ENCODE results near the gene DLGAP1. TPM values are rescaled to one million over a fixed set of nuclear protein-coding genes. Genes with fewer than 3 reads are reported as not detected.
A peak's percentile ranks its signal among the peaks of the same experiment; 100 is the strongest.

The DLGAP1 gene
- polyA plus RNA-seq, 4 donors: 0.22 to 0.47 TPM; not detected in 2

DNA sequence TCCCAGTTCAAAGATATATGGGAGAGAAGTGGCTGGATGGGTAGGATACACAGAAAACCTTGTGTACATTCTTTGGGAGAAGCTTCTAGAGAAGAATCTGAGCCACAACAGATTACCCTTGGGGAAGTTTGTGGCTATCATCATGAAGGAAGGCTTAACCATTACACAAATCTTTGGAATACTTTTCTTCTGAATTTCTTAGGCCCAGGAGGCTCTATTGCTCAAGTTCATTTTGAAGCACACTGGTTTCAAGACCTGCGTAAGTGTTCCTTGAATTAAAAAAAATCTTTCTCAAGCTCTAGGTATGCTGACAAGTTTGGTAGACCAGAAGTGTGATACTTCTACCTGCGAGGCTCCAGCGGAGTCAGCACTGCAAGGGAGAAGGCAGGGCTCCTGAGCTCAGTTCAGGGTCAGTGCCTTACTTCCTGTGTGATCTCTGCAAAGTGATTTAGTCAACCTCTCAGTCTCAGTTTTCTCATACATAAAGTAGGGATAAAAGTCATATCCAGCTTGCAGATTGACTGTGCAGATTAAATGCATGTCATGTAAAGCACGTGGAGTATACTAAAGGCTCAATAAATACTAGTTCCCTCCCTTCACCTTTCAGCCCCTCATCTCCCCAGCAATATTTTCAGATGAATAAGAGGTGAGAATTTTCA, 438.6 kb downstream of the DLGAP1 start:
- H3K4me3 ChIP-seq (ENCODE audit: low read depth in 1 of 3, low read length in 3 of 3): no peak overlapping the region
- no peaks in the 10 kb centered on the region for H3K9me3 ChIP-seq (ENCODE audit: control insufficient read depth in 2 of 2, insufficient read depth in 1 of 2, low read depth in 1 of 2, low read length in 1 of 2)
- DNase-seq: no peak
- 74 to 87% (median 81%) methylated on average over 4 of the region's 4 CpGs for WGBS, 3 donors
- no peak for FAIRE-seq
- H3K27me3 ChIP-seq (ENCODE audit: control insufficient read depth in 3 of 3, insufficient read depth in 3 of 3, low read length in 3 of 3): no peaks in the 10 kb centered on the region
- H3K36me3 ChIP-seq (ENCODE audit: control insufficient read depth in 3 of 3, insufficient read depth in 2 of 3, low read depth in 1 of 3, low read length in 3 of 3): no peaks in the 10 kb centered on the region
- H3K27ac ChIP-seq (ENCODE audit: low read depth in 1 of 3, low read length in 2 of 3): no peak overlapping the region
- no peaks in the 10 kb centered on the region for H3K4me1 ChIP-seq (ENCODE audit: control insufficient read depth in 3 of 3, insufficient read depth in 2 of 3, low read depth in 1 of 3, low read length in 2 of 3)

DNA sequence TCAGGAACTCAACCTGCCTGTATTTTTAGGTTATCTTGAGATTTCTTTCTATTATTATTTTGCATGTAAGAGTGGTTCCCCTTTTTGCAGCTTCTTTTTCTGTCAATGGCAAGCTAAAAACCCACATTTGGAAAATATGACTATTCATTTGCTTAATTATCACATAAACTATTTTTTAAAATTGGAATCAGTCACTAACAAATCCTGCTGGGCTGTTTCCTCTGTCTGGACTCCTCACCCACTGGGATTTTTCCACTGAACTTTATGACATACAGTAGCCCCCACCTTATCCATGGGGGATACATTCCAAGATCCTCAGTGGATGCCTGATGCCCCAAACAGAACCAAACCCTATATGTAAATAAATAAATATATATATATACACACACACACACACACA, 447.3 kb downstream of the DLGAP1 start:
- Histone ChIP-seq H3K4me1 (ENCODE audit: control insufficient read depth in 3 of 3, insufficient read depth in 2 of 3, low read depth in 1 of 3, low read length in 2 of 3) (no peaks in the 10 kb centered on the region), H3K9me3 (ENCODE audit: control insufficient read depth in 2 of 2, insufficient read depth in 1 of 2, low read depth in 1 of 2, low read length in 1 of 2) (no peaks in the 10 kb centered on the region), H3K27ac (ENCODE audit: low read depth in 1 of 3, low read length in 2 of 3) (no peak overlapping the region), H3K4me3 (ENCODE audit: low read depth in 1 of 3, low read length in 3 of 3) (no peak overlapping the region), H3K36me3 (ENCODE audit: control insufficient read depth in 3 of 3, insufficient read depth in 2 of 3, low read depth in 1 of 3, low read length in 3 of 3) (no peaks in the 10 kb centered on the region), H3K27me3 (ENCODE audit: control insufficient read depth in 3 of 3, insufficient read depth in 3 of 3, low read length in 3 of 3) (no peaks in the 10 kb centered on the region)
- FAIRE-seq (no peak), DNase-seq (no peak)

DNA sequence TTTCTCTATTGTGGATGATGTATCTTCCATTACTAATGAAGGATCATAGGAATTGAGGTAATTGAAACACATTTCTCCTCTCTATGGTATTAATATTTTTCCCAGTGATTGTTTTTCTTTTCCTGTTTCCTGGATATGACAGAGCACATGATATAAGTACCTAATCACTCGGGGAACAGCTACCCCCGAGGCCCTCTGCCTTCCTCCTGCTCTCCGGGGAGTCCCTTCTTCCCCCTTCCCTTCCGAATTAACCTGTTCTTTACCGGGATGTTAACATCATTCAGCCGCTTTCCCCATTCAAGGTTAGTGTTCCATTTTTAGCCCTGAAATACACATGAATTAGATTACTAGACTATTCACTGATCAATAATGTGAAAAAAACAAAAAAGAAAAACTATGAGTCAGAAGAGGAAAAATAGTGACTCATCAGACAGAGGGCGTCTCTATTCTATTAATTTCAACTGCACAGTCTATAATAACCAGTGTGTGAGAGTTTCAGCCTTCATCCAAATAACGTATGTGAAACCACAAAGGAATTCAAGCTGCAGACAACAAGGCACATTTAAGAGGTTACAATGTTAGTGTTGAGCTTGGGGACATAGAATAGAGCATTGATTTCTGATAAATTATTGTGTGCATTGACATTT, 450.8 kb downstream of the DLGAP1 start:
- FAIRE-seq: no peak
- Histone ChIP-seq H3K27me3 (ENCODE audit: control insufficient read depth in 3 of 3, insufficient read depth in 3 of 3, low read length in 3 of 3) (no peaks in the 10 kb centered on the region), H3K36me3 (ENCODE audit: control insufficient read depth in 3 of 3, insufficient read depth in 2 of 3, low read depth in 1 of 3, low read length in 3 of 3) (no peaks in the 10 kb centered on the region), H3K27ac (ENCODE audit: low read depth in 1 of 3, low read length in 2 of 3) (no peak overlapping the region), H3K4me1 (ENCODE audit: control insufficient read depth in 3 of 3, insufficient read depth in 2 of 3, low read depth in 1 of 3, low read length in 2 of 3) (no peaks in the 10 kb centered on the region), H3K4me3 (ENCODE audit: low read depth in 1 of 3, low read length in 3 of 3) (no peak overlapping the region), H3K9me3 (ENCODE audit: control insufficient read depth in 2 of 2, insufficient read depth in 1 of 2, low read depth in 1 of 2, low read length in 1 of 2) (no peaks in the 10 kb centered on the region)
- DNase-seq: no peak
- 35 to 39% (median 37%) methylated on average over 8 of the region's 8 CpGs for WGBS, 3 donors

DNA sequence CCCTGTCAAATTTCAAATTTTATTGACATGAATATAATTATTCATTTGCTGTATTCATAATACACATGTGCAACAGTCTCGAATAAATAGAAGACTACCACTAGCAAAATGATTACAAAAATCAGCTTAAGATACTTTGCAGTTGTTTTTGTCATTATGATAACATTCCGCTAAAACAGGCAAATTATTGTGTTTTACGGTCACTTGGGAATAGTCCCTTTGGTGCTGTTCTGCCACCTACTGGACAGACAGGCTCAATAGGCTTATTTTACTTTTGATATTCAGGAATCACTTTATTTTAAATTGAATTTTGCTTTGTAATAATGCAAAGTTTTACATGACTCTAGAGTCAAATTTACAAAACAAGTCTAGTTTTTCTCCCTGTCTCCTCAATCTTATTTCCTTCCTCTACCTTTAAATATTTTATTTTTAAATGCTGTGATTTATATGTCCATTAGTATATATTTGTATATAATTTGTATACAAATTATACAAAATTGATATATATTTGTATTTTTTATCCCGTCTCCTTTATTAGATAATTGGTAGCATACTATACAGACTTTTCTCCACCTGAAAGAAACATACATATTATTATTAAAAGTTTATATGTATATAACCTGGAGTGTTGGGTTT, 456.3 kb downstream of the DLGAP1 start:
- H3K36me3 ChIP-seq (ENCODE audit: control insufficient read depth in 3 of 3, insufficient read depth in 2 of 3, low read depth in 1 of 3, low read length in 3 of 3): no peaks in the 10 kb centered on the region
- H3K9me3 ChIP-seq (ENCODE audit: control insufficient read depth in 2 of 2, insufficient read depth in 1 of 2, low read depth in 1 of 2, low read length in 1 of 2): no peaks in the 10 kb centered on the region
- H3K4me3 ChIP-seq (ENCODE audit: low read depth in 1 of 3, low read length in 3 of 3): no peak overlapping the region
- no peak overlapping the region for H3K27ac ChIP-seq (ENCODE audit: low read depth in 1 of 3, low read length in 2 of 3)
- peaks cover 0 to 2% (median 0%) of the 10 kb centered on the region in 3 donors for H3K4me1 ChIP-seq (ENCODE audit: control insufficient read depth in 3 of 3, insufficient read depth in 2 of 3, low read depth in 1 of 3, low read length in 2 of 3)
- WGBS, 3 donors: 14 to 22% (median 16%) methylated on average over 4 of the region's 4 CpGs
- FAIRE-seq (peak; percentile 70), DNase-seq (peak; percentile 33 to 50)
- H3K27me3 ChIP-seq (ENCODE audit: control insufficient read depth in 3 of 3, insufficient read depth in 3 of 3, low read length in 3 of 3): no peaks in the 10 kb centered on the region

DNA sequence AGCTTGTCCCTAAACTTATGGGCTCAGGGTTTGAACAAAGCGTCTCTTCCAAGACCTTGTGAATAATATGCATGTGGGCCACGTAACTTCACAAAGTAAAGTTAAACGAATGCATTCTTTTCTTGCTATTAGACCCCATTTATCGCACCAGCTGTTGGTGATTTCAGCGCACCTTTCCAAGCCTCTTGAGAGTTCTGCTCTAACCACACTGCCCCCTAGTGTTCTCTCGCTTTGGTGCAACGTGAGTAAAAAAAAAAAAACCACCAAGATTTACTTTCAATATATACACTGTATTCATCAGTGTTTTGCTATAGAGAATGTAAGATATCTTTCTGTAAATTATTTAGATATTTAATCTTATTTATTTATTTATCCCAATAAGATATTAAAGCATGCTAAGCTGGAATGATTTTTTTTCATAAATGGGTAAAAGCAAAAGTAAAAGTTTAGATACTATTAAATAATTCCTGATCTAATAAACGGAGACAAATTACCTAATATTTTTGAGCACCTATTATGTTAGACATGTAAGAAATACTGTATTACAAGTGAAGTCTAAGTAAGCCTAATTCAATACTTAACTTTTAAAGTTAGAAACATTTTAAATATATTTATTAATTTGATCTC, 459.5 kb downstream of the DLGAP1 start:
- Histone ChIP-seq H3K4me1 (ENCODE audit: control insufficient read depth in 3 of 3, insufficient read depth in 2 of 3, low read depth in 1 of 3, low read length in 2 of 3) (peaks cover 0 to 2% (median 0%) of the 10 kb centered on the region in 3 donors), H3K4me3 (ENCODE audit: low read depth in 1 of 3, low read length in 3 of 3) (no peak overlapping the region), H3K27me3 (ENCODE audit: control insufficient read depth in 3 of 3, insufficient read depth in 3 of 3, low read length in 3 of 3) (no peaks in the 10 kb centered on the region), H3K36me3 (ENCODE audit: control insufficient read depth in 3 of 3, insufficient read depth in 2 of 3, low read depth in 1 of 3, low read length in 3 of 3) (no peaks in the 10 kb centered on the region), H3K27ac (ENCODE audit: low read depth in 1 of 3, low read length in 2 of 3) (no peak overlapping the region), H3K9me3 (ENCODE audit: control insufficient read depth in 2 of 2, insufficient read depth in 1 of 2, low read depth in 1 of 2, low read length in 1 of 2) (no peaks in the 10 kb centered on the region)
- FAIRE-seq (peak; percentile 90), DNase-seq (peak; percentile 73 to 86)
- 8 to 15% (median 14%) methylated on average over 8 of the region's 8 CpGs for WGBS, 3 donors

DNA sequence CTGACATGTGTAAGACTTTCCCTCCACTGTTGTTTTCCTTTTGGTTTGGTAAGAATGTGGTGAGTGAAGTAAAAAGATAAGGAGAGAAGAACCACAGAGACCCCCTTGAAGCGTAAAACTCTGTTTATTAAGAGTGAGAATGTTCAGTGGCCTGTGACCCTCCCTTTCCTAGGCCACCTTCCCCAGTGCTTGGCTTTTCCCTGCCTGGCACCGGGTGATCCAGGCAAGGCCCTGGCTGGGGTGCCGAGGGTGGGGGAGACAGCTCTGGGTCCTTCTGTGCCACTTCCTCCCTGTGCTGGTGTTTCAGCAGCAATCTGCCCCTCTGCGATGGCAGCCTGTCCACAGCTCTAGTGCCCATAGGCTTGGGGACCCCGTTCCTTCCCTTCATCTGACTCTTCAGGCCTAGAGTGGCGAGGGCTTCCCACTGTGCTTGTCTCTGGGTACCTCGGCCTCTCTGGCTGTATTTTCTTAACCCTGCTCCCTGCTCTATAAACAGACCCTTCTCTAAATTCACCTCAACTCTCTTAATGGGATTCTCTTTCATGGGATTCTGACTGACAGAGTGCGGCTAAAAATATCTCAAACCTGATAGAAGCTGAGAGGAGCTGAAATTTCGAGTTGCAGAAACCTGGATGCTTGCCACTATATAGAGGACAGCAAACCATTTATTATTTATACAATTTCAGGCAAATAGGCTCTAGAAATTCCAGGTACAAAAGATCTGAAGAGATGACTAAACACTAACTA, 461.0 kb downstream of the DLGAP1 start:
- no peak for FAIRE-seq
- H3K4me3 ChIP-seq (ENCODE audit: low read depth in 1 of 3, low read length in 3 of 3): no peak overlapping the region
- peaks cover 0 to 2% (median 0%) of the 10 kb centered on the region in 3 donors for H3K4me1 ChIP-seq (ENCODE audit: control insufficient read depth in 3 of 3, insufficient read depth in 2 of 3, low read depth in 1 of 3, low read length in 2 of 3)
- no peaks in the 10 kb centered on the region for H3K36me3 ChIP-seq (ENCODE audit: control insufficient read depth in 3 of 3, insufficient read depth in 2 of 3, low read depth in 1 of 3, low read length in 3 of 3)
- H3K9me3 ChIP-seq (ENCODE audit: control insufficient read depth in 2 of 2, insufficient read depth in 1 of 2, low read depth in 1 of 2, low read length in 1 of 2): no peaks in the 10 kb centered on the region
- DNase-seq: no peak
- no peaks in the 10 kb centered on the region for H3K27me3 ChIP-seq (ENCODE audit: control insufficient read depth in 3 of 3, insufficient read depth in 3 of 3, low read length in 3 of 3)
- H3K27ac ChIP-seq (ENCODE audit: low read depth in 1 of 3, low read length in 2 of 3): no peak overlapping the region
- WGBS, 3 donors: 80 to 89% (median 88%) methylated on average over 9 of the region's 9 CpGs

DNA sequence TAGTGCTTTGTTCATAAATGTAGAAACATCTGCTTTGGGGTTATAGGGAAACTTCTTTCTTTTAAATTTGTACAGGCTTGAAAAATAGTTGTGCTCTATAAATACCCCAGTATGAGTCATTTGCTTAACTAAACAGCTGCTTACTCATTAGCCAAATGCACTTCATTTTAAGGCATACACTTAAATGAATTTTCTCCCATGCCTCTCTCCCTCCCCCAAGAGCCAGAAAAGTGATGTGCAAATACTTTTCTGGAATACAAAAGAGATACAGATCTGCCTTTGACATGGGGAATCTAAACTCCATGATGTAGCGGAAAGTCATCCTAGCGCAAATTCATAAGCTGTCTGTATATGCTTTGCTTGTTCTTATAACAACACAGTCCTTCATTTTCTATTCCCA, 469.4 kb downstream of the DLGAP1 start:
- no peak for FAIRE-seq
- no peak for DNase-seq
- Histone ChIP-seq H3K4me3 (ENCODE audit: low read depth in 1 of 3, low read length in 3 of 3) (no peak overlapping the region), H3K9me3 (ENCODE audit: control insufficient read depth in 2 of 2, insufficient read depth in 1 of 2, low read depth in 1 of 2, low read length in 1 of 2) (no peaks in the 10 kb centered on the region), H3K36me3 (ENCODE audit: control insufficient read depth in 3 of 3, insufficient read depth in 2 of 3, low read depth in 1 of 3, low read length in 3 of 3) (no peaks in the 10 kb centered on the region), H3K27me3 (ENCODE audit: control insufficient read depth in 3 of 3, insufficient read depth in 3 of 3, low read length in 3 of 3) (no peaks in the 10 kb centered on the region), H3K4me1 (ENCODE audit: control insufficient read depth in 3 of 3, insufficient read depth in 2 of 3, low read depth in 1 of 3, low read length in 2 of 3) (peaks cover 0 to 15% (median 0%) of the 10 kb centered on the region in 3 donors), H3K27ac (ENCODE audit: low read depth in 1 of 3, low read length in 2 of 3) (no peak overlapping the region)
- 96 to 100% (median 100%) methylated on average over 2 of the region's 2 CpGs for WGBS, 3 donors

DNA sequence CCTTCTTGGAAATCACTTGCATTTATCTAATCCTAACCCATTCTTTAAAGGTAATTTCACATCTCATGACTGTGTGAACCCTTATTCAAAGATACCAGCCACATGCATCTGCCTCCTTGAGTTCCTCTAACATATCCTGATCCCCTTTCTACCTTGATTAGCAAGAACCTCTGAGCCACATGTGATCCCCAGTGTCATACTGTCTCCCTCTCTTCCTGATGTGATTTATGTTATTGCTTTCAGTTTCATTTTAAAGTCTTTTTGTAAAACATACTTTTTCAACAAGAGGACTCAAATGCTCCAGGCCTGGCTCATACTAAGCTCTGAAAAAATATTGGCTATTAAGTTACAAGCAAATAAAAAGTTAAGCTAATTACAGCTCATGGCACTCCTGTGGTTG, 470.1 kb downstream of the DLGAP1 start:
- peaks cover 0 to 2% of the 10 kb centered on the region in 2 donors for H3K9me3 ChIP-seq (ENCODE audit: control insufficient read depth in 2 of 2, insufficient read depth in 1 of 2, low read depth in 1 of 2, low read length in 1 of 2)
- no peak overlapping the region for H3K4me3 ChIP-seq (ENCODE audit: low read depth in 1 of 3, low read length in 3 of 3)
- H3K36me3 ChIP-seq (ENCODE audit: control insufficient read depth in 3 of 3, insufficient read depth in 2 of 3, low read depth in 1 of 3, low read length in 3 of 3): no peaks in the 10 kb centered on the region
- no peaks in the 10 kb centered on the region for H3K27me3 ChIP-seq (ENCODE audit: control insufficient read depth in 3 of 3, insufficient read depth in 3 of 3, low read length in 3 of 3)
- FAIRE-seq (no peak), DNase-seq (peak; percentile 15 to 56)
- H3K4me1 ChIP-seq (ENCODE audit: control insufficient read depth in 3 of 3, insufficient read depth in 2 of 3, low read depth in 1 of 3, low read length in 2 of 3): peaks cover 0 to 15% (median 0%) of the 10 kb centered on the region in 3 donors
- H3K27ac ChIP-seq (ENCODE audit: low read depth in 1 of 3, low read length in 2 of 3): peak overlapping the region in 1 of 3 donors; percentile 35
